Endothelial cell of umbilical vein (primary cell): Measurements from ENCODE around the gene SYNGR1.

Experiments used
- CTCF ChIP-seq, 2 donors: IDR thresholded peaks; 1 replicate in 1 of 2; 2 replicates in 1 of 2; pipeline ENCODE4 v1.5.1; 2011; ENCODE audit warnings: low read length in 2 of 2, mild to moderate bottlenecking in 2 of 2, moderate library complexity in 2 of 2, control low read depth in 1 of 2, inconsistent platforms in 1 of 2, low read depth in 1 of 2; ENCODE audit not compliant: insufficient read depth in 1 of 2; ENCODE audit errors: extremely low read depth in 1 of 2
- POLR2A ChIP-seq: IDR thresholded peaks from 2 replicates; pipeline ENCODE4 v1.6.1; 2012; ENCODE audit warnings: low read depth, mild to moderate bottlenecking, control low read depth, low read length
- POLR2AphosphoS5 ChIP-seq: IDR thresholded peaks from 2 replicates; pipeline ENCODE4 v1.6.1; 2012; ENCODE audit warnings: low read depth, mild to moderate bottlenecking, control low read depth, low read length, moderate library complexity; ENCODE audit not compliant: insufficient read depth

GRCh38 chr22:39303892-39304671 lies 45.7 kb upstream of the SYNGR1 start:
- TF ChIP-seq CTCF (IDR thresholded peaks at IDR 0.05; ENCODE audit: extremely low read depth in 1 of 2, insufficient read depth in 1 of 2, low read depth in 1 of 2, low read length in 2 of 2), result no peak
- TF ChIP-seq POLR2A, result no peak
- TF ChIP-seq POLR2AphosphoS5, result no peak
